GM12878 (cell line): Measurements from ENCODE around the gene LRRC53. TPM values are rescaled to one million over a fixed set of nuclear protein-coding genes. Genes with fewer than 3 reads are reported as not detected.

Experiments
- ATAC-seq: fragments of 200-7000 bp; cut with Tn5 transposase; 3 replicates; pipeline ENCODE4 v1.9.1; 2020; ENCODE audit warnings: mild to moderate bottlenecking, moderate library complexity
- BruUV-seq: library from RNA; stranded (reverse); fragments of 400-500 nt; replicated peaks from 2 replicates; lab custom pipeline; 2021; lab: Mats Ljungman, UMichigan
- CTCF ChIA-PET: fragments of 300-600 bp; sonication (Branson Sonifier 250); formaldehyde crosslinking; extraction: SDS; loops from one replicate; lab custom pipeline; 2021; ENCODE audit warnings: inconsistent platforms; lab: Yijun Ruan, JAX
- POLR2A ChIA-PET: fragments of 350-600 bp; formaldehyde crosslinking; extraction: SDS; loops from one replicate; lab custom pipeline; 2021; ENCODE audit warnings: inconsistent platforms; lab: Charles Lee
- RAD21 ChIA-PET: fragments of 300-600 bp; sonication (Branson Sonifier 250); formaldehyde crosslinking; loops from one replicate; lab custom pipeline; 2023; ENCODE audit warnings: antibody characterized with exemption; ENCODE audit not compliant: unreplicated experiment; lab: Charles Lee
- SMC1A ChIA-PET: fragments of 300-600 bp; sonication (Branson Sonifier 250); formaldehyde crosslinking; loops from one replicate; lab custom pipeline; 2023; ENCODE audit not compliant: unreplicated experiment, uncharacterized antibody; lab: Charles Lee
- DNase-seq: peaks from one replicate; pipeline ENCODE4 v3.0.0-alpha.2; 2011; ENCODE audit warnings: low read depth, low spot score
- FAIRE-seq: peaks from 3 replicates; lab custom pipeline; 2011; peaks lifted over from hg19 to GRCh38; lab: Jason Lieb, UNC
- H2AFZ ChIP-seq: 2 replicates; pipeline ENCODE4 v1.6.0; 2011; ENCODE audit warnings: low read depth, low read length, control low read depth; ENCODE audit not compliant: control insufficient read depth
- H3K27ac ChIP-seq: 2 replicates; pipeline ENCODE4 v1.5.1; 2011; ENCODE audit warnings: control low read depth; ENCODE audit not compliant: control insufficient read depth, insufficient read depth
- H3K27me3 ChIP-seq, 2 experiments: replicated peaks in 1 of 2; 2 replicates each; pipeline versions ENCODE4 v1.6.0 to v1.6.1; 2011; ENCODE audit warnings: low read length in 1 of 2; ENCODE audit not compliant: control insufficient read depth in 2 of 2, insufficient read depth in 2 of 2
- H3K36me3 ChIP-seq, 2 experiments: 2 replicates each; pipeline ENCODE4 v1.5.1; 2011; ENCODE audit warnings: low read length in 1 of 2; ENCODE audit not compliant: control insufficient read depth in 2 of 2, insufficient read depth in 2 of 2
- H3K4me1 ChIP-seq: 2 replicates; pipeline ENCODE4 v1.6.1; 2011; ENCODE audit warnings: mild to moderate bottlenecking, low read length, moderate library complexity, mixed read lengths; ENCODE audit not compliant: control insufficient read depth, insufficient read depth
- H3K4me2 ChIP-seq: 2 replicates; pipeline ENCODE4 v1.6.0; 2011; ENCODE audit warnings: control low read depth; ENCODE audit not compliant: control insufficient read depth, insufficient read depth
- H3K4me3 ChIP-seq: fragments of 200-600 bp; sonication (generic); 2 replicates; pipeline ENCODE4 v1.5.1; 2016
- H3K79me2 ChIP-seq: 2 replicates; pipeline ENCODE4 v1.6.0; 2011; ENCODE audit warnings: low read length; ENCODE audit not compliant: control insufficient read depth, insufficient read depth
- H3K9ac ChIP-seq: 2 replicates; pipeline ENCODE4 v1.8.0; 2011; ENCODE audit warnings: low read length, control low read depth, mixed read lengths; ENCODE audit not compliant: control insufficient read depth, insufficient read depth
- H3K9me3 ChIP-seq: replicated peaks from 3 replicates; pipeline ENCODE4 v1.5.1; 2011; ENCODE audit warnings: mild to moderate bottlenecking, low read length; ENCODE audit not compliant: control insufficient read depth, insufficient read depth
- H4K20me1 ChIP-seq: 2 replicates; pipeline ENCODE4 v1.6.0; 2011; ENCODE audit not compliant: control insufficient read depth, insufficient read depth
- ASH2L ChIP-seq: fragments of 300-600, 200-600 bp; sonication (generic); IDR thresholded peaks from 2 replicates; pipeline ENCODE4 v1.6.1; 2017; ENCODE audit warnings: low read depth, mild to moderate bottlenecking, borderline replicate concordance
- BMI1 ChIP-seq: fragments of 450-650 bp; IDR thresholded peaks from 2 replicates; pipeline ENCODE4 v1.6.1; 2016; ENCODE audit warnings: mild to moderate bottlenecking, moderate library complexity, borderline replicate concordance
- CREB1 ChIP-seq: IDR thresholded peaks from 2 replicates; pipeline ENCODE4 v1.6.1; 2012; ENCODE audit warnings: low read depth, mild to moderate bottlenecking, inconsistent platforms
- EED ChIP-seq: sonication (generic); IDR thresholded peaks from 2 replicates; pipeline ENCODE4 v1.6.1; 2016; ENCODE audit warnings: antibody characterized with exemption, low read depth
- EP300 ChIP-seq, 2 experiments: fragments of 150-350 bp in 1 of 2; IDR thresholded peaks; 2 replicates each; pipeline ENCODE4 v1.6.1; 2011 to 2012; ENCODE audit warnings: low read depth in 2 of 2, low read length in 2 of 2, borderline replicate concordance in 1 of 2, improper control_type of control experiment in 1 of 2, inconsistent platforms in 1 of 2; ENCODE audit not compliant: control insufficient read depth in 1 of 2
- FOXM1 ChIP-seq: IDR thresholded peaks from 2 replicates; pipeline ENCODE4 v1.6.1; 2012; ENCODE audit warnings: low read depth, mild to moderate bottlenecking, inconsistent platforms, low read length, moderate library complexity
- HCFC1 ChIP-seq: fragments of 150-350 bp; IDR thresholded peaks from 2 replicates; pipeline ENCODE4 v1.6.1; 2014; ENCODE audit warnings: low read length
- IKZF2 ChIP-seq, 2 experiments: fragments of 450-650 bp; IDR thresholded peaks; 2 replicates each; pipeline ENCODE4 v1.6.1; 2017; ENCODE audit warnings: mild to moderate bottlenecking in 2 of 2, moderate library complexity in 2 of 2
- KLF5 ChIP-seq: fragments of 450-650 bp; IDR thresholded peaks from 2 replicates; pipeline ENCODE4 v1.6.1; 2014; ENCODE audit warnings: mild to moderate bottlenecking; ENCODE audit not compliant: partially characterized antibody
- MTA3 ChIP-seq: IDR thresholded peaks from 2 replicates; pipeline ENCODE4 v1.6.1; 2012; ENCODE audit warnings: low read length, inconsistent platforms, borderline replicate concordance
- NFIC ChIP-seq: IDR thresholded peaks from 2 replicates; pipeline ENCODE4 v1.6.1; 2012; ENCODE audit warnings: low read depth, mild to moderate bottlenecking, inconsistent platforms, low read length, moderate library complexity
- POLR2A ChIP-seq: IDR thresholded peaks from 2 replicates; pipeline ENCODE4 v1.6.1; 2011; ENCODE audit warnings: low read depth, mild to moderate bottlenecking, low read length
- SIX5 ChIP-seq: IDR thresholded peaks from 2 replicates; pipeline ENCODE4 v1.6.1; 2011; ENCODE audit warnings: mild to moderate bottlenecking, low read depth, low read length, moderate library complexity; ENCODE audit not compliant: severe bottlenecking
- SMC3 ChIP-seq: IDR thresholded peaks from 2 replicates; pipeline ENCODE4 v1.6.1; 2011; ENCODE audit warnings: low read length, improper control_type of control experiment, borderline replicate concordance
- SRF ChIP-seq, 2 experiments: IDR thresholded peaks; 2 replicates each; pipeline ENCODE4 v1.6.1; 2011; ENCODE audit warnings: low read depth in 2 of 2, low read length in 2 of 2, mild to moderate bottlenecking in 1 of 2, moderate library complexity in 1 of 2
- SUZ12 ChIP-seq: fragments of 200-600 bp; sonication (generic); IDR thresholded peaks from one replicate; pipeline ENCODE4 v1.6.1; 2018; ENCODE audit warnings: antibody characterized with exemption, mild to moderate bottlenecking; ENCODE audit not compliant: unreplicated experiment
- ZNF207 ChIP-seq: fragments of 450-650 bp; IDR thresholded peaks from 2 replicates; pipeline ENCODE4 v1.6.1; 2014; ENCODE audit warnings: antibody characterized with exemption, mild to moderate bottlenecking, borderline replicate concordance
- WGBS: methylation state at CpG from one replicate; pipeline ENCODE4 v1.1.6; 2016; ENCODE audit warnings: low lambda C conversion rate; ENCODE audit not compliant: insufficient replicate concordance, insufficient coverage; ENCODE audit errors: missing lambda C conversion rate; 5-methylcytosine and 5-hydroxymethylcytosine counted together
- in situ Hi-C: fragments of 300-500 bp; cut with MboI; formaldehyde crosslinking; loops from 9 replicates; pipeline ENCODE4 v1.14.3; 2018; ENCODE audit warnings: mixed read lengths
- intact Hi-C: fragments of 100-400 bp; cut with micrococcal nuclease; formaldehyde crosslinking; loops from one replicate; pipeline ENCODE4 v1.14.2; 2022; ENCODE audit not compliant: unreplicated experiment
- polyA plus RNA-seq, 11 experiments: library from polyadenylated mRNA; depleted of rRNA in 4 of 11; unstranded in 6 of 11; stranded (reverse) in 5 of 11; fragments of >200 nt; fragmentation: Nextera tagmentation in 4 of 11; fragmentation: Illumina TruSeq in 1 of 11; extraction: Ambion mirVana in 4 of 11; extraction: Trizol in 1 of 11; gene quantifications; 1 replicate in 1 of 11; 2 replicates in 10 of 11; pipeline versions ENCODE4 v1.2.1 to v1.2.3, GENCODE V29; 2011 to 2016; ENCODE audit warnings: inconsistent platforms in 2 of 11, missing spikeins in 2 of 11, low read depth in 1 of 11
- total RNA-seq, 4 experiments: library from RNA; depleted of rRNA in 3 of 4; stranded (reverse); fragments of >200 nt in 3 of 4; fragmentation: Illumina TruSeq in 1 of 4; extraction: Trizol in 1 of 4; gene quantifications; 2 replicates each; pipeline versions ENCODE4 v1.2.1 to v1.2.3, GENCODE V29; 2013 to 2021
- TF ChIP-seq, protein P1 (sequence below): fragments of 450-650 bp; IDR thresholded peaks from 2 replicates; pipeline ENCODE4 v1.6.1; 2017; ENCODE audit warnings: mild to moderate bottlenecking

Gene LRRC53
- total and polyA plus RNA-seq, 10 of the 15 experiments (the other 5 are each of a cell fraction or from before 2014, with no cell fraction given) = not detected

DNA sequence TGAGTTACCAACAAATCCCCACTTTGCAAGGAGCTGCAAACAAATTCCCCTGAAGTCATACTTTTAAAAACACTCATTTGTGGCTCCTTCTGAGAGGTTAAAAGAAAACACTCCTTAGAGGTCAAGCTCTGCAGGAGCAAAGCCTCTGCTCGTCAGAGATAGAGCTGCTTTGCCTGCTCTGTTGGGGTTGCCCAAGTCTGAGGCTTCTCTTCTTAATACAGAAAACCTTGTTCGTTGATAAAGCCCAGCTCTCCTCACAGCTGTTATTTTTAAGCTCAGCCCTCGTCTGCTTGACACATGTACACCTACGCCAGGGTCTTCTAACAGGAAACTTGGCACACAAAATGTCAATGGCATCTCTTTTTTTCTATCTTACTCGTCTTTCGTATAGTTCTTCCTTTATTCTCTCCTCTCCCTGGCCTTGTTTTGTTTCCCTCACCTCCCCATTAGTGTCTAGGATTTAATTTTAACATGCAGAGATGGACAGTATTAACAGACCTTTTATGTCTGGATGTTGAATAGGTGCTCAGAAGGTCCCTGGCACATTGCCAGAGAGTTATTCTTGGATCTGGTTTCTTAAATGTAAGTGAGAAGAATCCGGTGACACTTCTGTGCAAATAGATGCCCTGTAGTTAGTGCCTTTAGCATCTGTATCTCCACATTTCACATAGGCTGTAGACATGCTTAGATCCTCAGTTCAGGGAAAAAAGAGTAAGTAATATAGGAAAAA is 86.0 kb downstream of the LRRC53 start:
- CTCF ChIA-PET = no interaction called here
- in situ Hi-C loops = no loop called here

More for the DNA sequence above, 86.0 kb downstream of the LRRC53 start:
- no peak for DNase-seq
- BruUV-seq = no TSS peak
- intact Hi-C loops = no loop called here
- Histone ChIP-seq H3K9ac (no peak overlapping the region), H2AFZ (no peak overlapping the region), H3K9me3 (no peaks in the 10 kb centered on the region), H3K4me1 (no peaks in the 10 kb centered on the region), H3K4me2 (no peak overlapping the region), H3K79me2 (no peaks in the 10 kb centered on the region), H3K4me3 (no peak overlapping the region), H4K20me1 (no peaks in the 10 kb centered on the region), H3K36me3 (no peaks in the 10 kb centered on the region), H3K27me3 (no peaks in the 10 kb centered on the region), H3K27ac (no peak overlapping the region)
- SMC1A ChIA-PET = interaction anchor here (0.8 to 1.8 kb wide), 9 partner anchors 9 to 263 kb away, joined by 3 to 7 read pairs (median 3); no protein-coding TSS in a partner anchor
- RAD21 ChIA-PET = interaction anchor here (0.8 kb wide), 1 partner anchor 30 kb away, joined by 4 read pairs; no protein-coding TSS in a partner anchor
- FAIRE-seq = no peak
- WGBS = 30% methylated on average over 7 of the region's 7 CpGs
- POLR2A ChIA-PET = no interaction called here
- no peak for ATAC-seq
- TF ChIP-seq EP300 (IDR thresholded peaks at IDR 0.05; ENCODE audit: borderline replicate concordance in 1 of 2, control insufficient read depth in 1 of 2, low read depth in 2 of 2, low read length in 2 of 2) (no peak), MTA3 (no peak), ZNF207 (no peak), HCFC1 (no peak), SIX5 (no peak), POLR2A (no peak), EED (no peak), NFIC (no peak), IKZF2 (IDR thresholded peaks at IDR 0.05) (no peak), SRF (IDR thresholded peaks at IDR 0.05; ENCODE audit: low read depth in 2 of 2, low read length in 2 of 2) (no peak), BMI1 (no peak), CREB1 (no peak), FOXM1 (no peak), SUZ12 (no peak), KLF5 (no peak), SMC3 (no peak), ASH2L (no peak)
- TF ChIP-seq, protein P1, sequence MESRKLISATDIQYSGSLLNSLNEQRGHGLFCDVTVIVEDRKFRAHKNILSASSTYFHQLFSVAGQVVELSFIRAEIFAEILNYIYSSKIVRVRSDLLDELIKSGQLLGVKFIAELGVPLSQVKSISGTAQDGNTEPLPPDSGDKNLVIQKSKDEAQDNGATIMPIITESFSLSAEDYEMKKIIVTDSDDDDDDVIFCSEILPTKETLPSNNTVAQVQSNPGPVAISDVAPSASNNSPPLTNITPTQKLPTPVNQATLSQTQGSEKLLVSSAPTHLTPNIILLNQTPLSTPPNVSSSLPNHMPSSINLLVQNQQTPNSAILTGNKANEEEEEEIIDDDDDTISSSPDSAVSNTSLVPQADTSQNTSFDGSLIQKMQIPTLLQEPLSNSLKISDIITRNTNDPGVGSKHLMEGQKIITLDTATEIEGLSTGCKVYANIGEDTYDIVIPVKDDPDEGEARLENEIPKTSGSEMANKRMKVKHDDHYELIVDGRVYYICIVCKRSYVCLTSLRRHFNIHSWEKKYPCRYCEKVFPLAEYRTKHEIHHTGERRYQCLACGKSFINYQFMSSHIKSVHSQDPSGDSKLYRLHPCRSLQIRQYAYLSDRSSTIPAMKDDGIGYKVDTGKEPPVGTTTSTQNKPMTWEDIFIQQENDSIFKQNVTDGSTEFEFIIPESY = no peak
